Cortex of kidney (tissue), 1 donor: Measurements from ENCODE around the gene MAGEA12.
"Not testable (repeated sequence)": the region's sequence is repeated elsewhere in the genome, so short reads cannot be mapped to it uniquely, and the experiment has no call there.

Source experiments
- DNase-seq: peaks from one replicate; lab custom pipeline; 2025; lab: John Stamatoyannopoulos, UW

MAGEA12 gene

GRCh38 chrX:152733261-152733975 lies at the start of gene MAGEA12, which contains the start of gene CSAG1:
Gene MAGEA12 (plus strand): TSS chrX:152733757. CDS start chrX:152736162, 2,405 bp downstream.
Gene CSAG1 (minus strand): TSS chrX:152733721. CDS start chrX:152732460, 1,261 bp downstream.
- no peak for DNase-seq

GRCh38 chrX:152697952-152698931 lies 35.3 kb upstream of the MAGEA12 start, which contains the start of gene MAGEA3:
Gene MAGEA3 (plus strand): TSS chrX:152698794. CDS start chrX:152700833, 2,039 bp downstream.
- not testable (repeated sequence) for DNase-seq

- DNase-seq: not testable (repeated sequence)
Observed at GRCh38 chrX:152700390-152700789, 33.2 kb upstream of the MAGEA12 start.

- DNase-seq: not testable (repeated sequence)
Observed at GRCh38 chrX:152706500-152706899, 27.1 kb upstream of the MAGEA12 start.

GRCh38 chrX:152709173-152709572 lies 24.4 kb upstream of the MAGEA12 start, which contains the start of gene CSAG2:
Gene CSAG2 (minus strand): TSS chrX:152709273. CDS start chrX:152709112, 161 bp downstream.
- not testable (repeated sequence) for DNase-seq

- DNase-seq: not testable (repeated sequence)
Observed at GRCh38 chrX:152713195-152713594, 20.4 kb upstream of the MAGEA12 start.

- DNase-seq: not testable (repeated sequence)
Observed at GRCh38 chrX:152713815-152714787, 19.5 kb upstream of the MAGEA12 start, which contains the start of gene MAGEA2B. Gene MAGEA2B (plus strand): TSS chrX:152714628. CDS start chrX:152717107, 2,479 bp downstream.

- DNase-seq: no peak
Observed at GRCh38 chrX:152725409-152725808, 8.1 kb upstream of the MAGEA12 start.

- not testable (repeated sequence) for DNase-seq
Observed at GRCh38 chrX:152734143-152734858, 744 bp downstream of the MAGEA12 start.

GRCh38 chrX:152735101-152735500 lies 1.5 kb downstream of the MAGEA12 start:
- no peak for DNase-seq

- DNase-seq: no peak
Observed at GRCh38 chrX:152735860-152736511, 2.4 kb downstream of the MAGEA12 start.

GRCh38 chrX:152736528-152736927 lies 3.0 kb downstream of the MAGEA12 start:
- DNase-seq: not testable (repeated sequence)

GRCh38 chrX:152738560-152738959 lies 5.0 kb downstream of the MAGEA12 start:
- no peak for DNase-seq

- DNase-seq: not testable (repeated sequence)
Observed at GRCh38 chrX:152753686-152754650, 20.4 kb downstream of the MAGEA12 start, which contains the start of gene MAGEA2. Gene MAGEA2 (minus strand): TSS chrX:152753842. CDS start chrX:152751363, 2,479 bp downstream.

GRCh38 chrX:152754871-152755270 lies 21.3 kb downstream of the MAGEA12 start:
- DNase-seq: not testable (repeated sequence)

- not testable (repeated sequence) for DNase-seq
Observed at GRCh38 chrX:152758918-152759317, 25.4 kb downstream of the MAGEA12 start, which contains the start of gene CSAG3. Gene CSAG3 (plus strand): TSS chrX:152759218.

GRCh38 chrX:152759544-152759943 lies 26.0 kb downstream of the MAGEA12 start:
- DNase-seq: not testable (repeated sequence)

GRCh38 chrX:152761582-152761981 lies 28.0 kb downstream of the MAGEA12 start:
- DNase-seq: not testable (repeated sequence)
